Measurements from ENCODE around the gene CGB2.
"Not testable (repeated sequence)": the region's sequence is repeated elsewhere in the genome, so short reads cannot be mapped to it uniquely, and the experiment has no call there.

The CGB2 gene

DNA sequence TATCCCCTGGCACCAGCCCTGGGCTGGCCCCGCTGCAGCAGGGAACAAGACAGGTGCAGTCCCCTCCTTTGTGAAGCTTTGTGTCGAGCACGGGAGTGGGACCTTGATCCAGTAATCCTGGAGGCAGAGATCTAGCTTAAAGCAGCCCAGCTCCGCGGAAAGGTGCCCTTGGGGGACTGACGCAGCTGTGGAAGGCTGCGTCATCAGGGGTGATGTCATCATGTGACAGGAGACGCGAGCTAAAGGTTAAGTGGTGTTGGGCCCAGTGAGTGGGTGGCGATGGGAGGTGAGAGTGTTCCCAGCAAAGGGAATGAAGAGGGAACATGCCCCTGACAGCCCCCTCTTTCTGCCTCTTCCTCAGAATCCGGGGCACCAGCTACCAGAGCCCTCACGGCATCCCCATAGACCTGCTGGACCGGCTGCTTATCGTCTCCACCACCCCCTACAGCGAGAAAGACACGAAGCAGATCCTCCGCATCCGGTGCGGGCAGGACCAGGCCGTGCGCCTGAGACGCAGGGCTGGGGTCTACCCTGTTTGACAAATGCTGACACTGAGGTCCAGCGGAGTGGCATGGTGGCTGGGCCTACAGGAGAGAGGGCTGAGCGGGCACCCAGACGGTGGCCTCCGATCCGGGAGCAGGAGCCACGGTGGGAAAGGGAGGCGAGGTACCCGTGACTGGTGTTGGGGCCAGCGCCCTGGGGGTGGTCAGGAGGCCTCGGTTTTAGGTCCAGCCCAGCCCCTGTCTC, 17.4 kb upstream of the CGB2 start:
- CTCF ChIA-PET = interaction anchor here (1.5 to 3.5 kb wide), 2 partner anchors 15 to 21 kb away, joined by 8 to 36 read pairs; partner anchors contain the start of genes GYS1 and RUVBL2
- DNase-seq (ENCODE audit: extremely low spot score) = no peak
- POLR2A ChIA-PET = interaction anchor here (0.6 to 0.8 kb wide), 3 partner anchors 10 to 431 kb away, joined by 3 to 7 read pairs (median 6); no protein-coding TSS in a partner anchor
- TF ChIP-seq, protein P1, sequence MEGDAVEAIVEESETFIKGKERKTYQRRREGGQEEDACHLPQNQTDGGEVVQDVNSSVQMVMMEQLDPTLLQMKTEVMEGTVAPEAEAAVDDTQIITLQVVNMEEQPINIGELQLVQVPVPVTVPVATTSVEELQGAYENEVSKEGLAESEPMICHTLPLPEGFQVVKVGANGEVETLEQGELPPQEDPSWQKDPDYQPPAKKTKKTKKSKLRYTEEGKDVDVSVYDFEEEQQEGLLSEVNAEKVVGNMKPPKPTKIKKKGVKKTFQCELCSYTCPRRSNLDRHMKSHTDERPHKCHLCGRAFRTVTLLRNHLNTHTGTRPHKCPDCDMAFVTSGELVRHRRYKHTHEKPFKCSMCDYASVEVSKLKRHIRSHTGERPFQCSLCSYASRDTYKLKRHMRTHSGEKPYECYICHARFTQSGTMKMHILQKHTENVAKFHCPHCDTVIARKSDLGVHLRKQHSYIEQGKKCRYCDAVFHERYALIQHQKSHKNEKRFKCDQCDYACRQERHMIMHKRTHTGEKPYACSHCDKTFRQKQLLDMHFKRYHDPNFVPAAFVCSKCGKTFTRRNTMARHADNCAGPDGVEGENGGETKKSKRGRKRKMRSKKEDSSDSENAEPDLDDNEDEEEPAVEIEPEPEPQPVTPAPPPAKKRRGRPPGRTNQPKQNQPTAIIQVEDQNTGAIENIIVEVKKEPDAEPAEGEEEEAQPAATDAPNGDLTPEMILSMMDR (IDR thresholded peaks at IDR 0.05; ENCODE audit: control extremely low read depth, extremely low read depth, low read depth, missing control alignments) = no peak

DNA sequence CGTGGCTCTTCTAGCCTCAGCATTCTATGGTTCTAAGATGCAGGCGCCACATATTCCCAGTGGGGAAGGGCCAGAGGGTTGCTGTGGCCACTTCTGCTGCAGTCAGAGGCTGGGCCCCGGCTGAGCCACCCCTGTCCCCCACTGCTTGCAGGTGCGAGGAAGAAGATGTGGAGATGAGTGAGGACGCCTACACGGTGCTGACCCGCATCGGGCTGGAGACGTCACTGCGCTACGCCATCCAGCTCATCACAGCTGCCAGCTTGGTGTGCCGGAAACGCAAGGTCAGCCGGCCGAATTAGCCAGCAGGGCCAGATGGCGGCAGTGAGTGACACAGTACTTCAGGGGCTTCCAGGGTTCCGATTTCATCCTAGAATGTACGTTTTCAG, 16.8 kb upstream of the CGB2 start:
- ChIA-PET CTCF (interaction anchor here (1.5 to 3.5 kb wide), 3 partner anchors 15 to 22 kb away, joined by 4 to 36 read pairs (median 8); partner anchors contain the start of genes GYS1 and RUVBL2), POLR2A (no interaction called here)
- TF ChIP-seq, protein P1 (IDR thresholded peaks at IDR 0.05; ENCODE audit: control extremely low read depth, extremely low read depth, low read depth, missing control alignments) = no peak
- DNase-seq (ENCODE audit: extremely low spot score) = no peak

DNA sequence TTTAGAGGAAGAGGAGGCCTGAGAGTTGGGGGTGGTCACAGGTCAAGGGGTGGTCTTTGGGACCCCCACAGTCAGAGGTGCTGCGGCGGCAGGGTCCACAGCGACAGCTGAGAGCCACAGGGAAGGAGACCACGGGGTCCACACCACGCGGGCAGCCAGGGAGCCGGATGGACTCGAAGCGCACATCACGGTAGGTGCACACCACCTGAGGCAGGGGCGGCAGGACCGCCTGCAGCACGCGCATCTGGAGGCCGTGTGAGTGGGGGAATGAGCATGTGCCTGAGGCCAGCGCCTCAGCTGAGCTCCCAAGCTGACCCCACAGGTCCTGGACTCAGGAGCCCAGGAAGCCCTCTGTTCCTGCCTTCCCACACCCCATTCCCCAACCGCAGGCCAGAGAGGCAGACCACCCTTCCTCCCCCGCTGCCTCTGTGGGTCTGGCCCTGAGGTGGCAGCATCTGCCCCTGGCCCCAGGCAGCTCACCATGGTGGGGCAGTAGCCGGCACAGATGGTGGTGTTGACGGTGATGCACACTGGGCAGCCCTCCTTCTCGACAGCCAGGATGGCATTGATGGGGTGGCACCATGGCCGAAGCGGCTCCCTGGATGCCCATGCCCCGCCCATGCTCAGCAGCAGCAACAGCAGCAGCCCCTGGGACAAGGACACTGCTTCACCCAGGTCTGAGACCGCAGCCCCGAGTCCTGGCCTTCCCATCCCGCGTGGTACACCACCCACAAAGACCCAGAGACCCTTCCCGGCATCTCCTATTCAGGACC, 15.4 kb upstream of the CGB2 start:
- DNase-seq (ENCODE audit: extremely low spot score) = no peak
- CTCF ChIA-PET = interaction anchor here (0.5 to 1.6 kb wide), 2 partner anchors 16 to 44 kb away, joined by 3 to 4 read pairs; no protein-coding TSS in a partner anchor
- POLR2A ChIA-PET = interaction anchor here (0.6 kb wide), 2 partner anchors 23 to 135 kb away, joined by 3 to 4 read pairs; partner anchors contain the start of gene RUVBL2
- TF ChIP-seq, protein P1 (IDR thresholded peaks at IDR 0.05; ENCODE audit: control extremely low read depth, extremely low read depth, low read depth, missing control alignments) = no peak

DNA sequence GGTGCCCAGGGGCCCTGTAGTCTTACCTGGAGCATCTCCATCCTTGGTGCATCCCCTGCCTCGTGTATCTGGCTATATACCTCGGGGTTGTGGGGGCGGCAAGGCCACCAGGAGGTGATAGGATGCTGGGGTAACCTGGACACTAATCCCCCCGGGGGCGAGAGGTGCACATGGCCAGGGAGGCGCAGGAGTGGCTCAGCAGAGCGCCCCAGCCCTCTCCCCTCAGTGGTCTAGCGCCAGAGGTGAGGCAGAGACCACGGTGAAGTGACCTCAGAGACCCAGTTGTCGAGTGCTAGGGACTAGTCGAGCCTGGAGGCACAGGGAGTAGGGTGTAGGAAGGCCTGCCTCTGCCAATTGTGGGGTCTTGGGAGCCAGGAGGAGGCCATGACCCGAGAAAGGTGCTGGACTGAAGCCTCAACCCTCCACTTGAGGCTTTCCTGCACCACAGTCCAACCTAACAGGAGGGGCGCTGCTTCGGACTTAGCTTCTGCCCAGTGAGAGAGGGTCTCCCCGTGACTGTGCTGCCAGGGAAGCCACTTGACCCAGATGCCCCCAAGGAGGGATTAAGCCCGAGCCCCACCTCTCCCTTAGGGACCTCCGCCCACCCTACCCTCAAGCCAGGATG, 14.5 kb upstream of the CGB2 start, which contains the start of gene LHB:
Gene LHB (minus strand): TSS at position 51 of the 625 bp plus-strand sequence. CDS start 10 bp downstream, at position 41.
- DNase-seq (ENCODE audit: extremely low spot score) = no peak
- TF ChIP-seq, protein P1 (IDR thresholded peaks at IDR 0.05; ENCODE audit: control extremely low read depth, extremely low read depth, low read depth, missing control alignments) = no peak
- ChIA-PET POLR2A (interaction anchor here (0.6 kb wide), 1 partner anchor 142 kb away, joined by 6 read pairs; no protein-coding TSS in a partner anchor), CTCF (interaction anchor here (1.1 to 3.6 kb wide), 5 partner anchors 9 to 24 kb away, joined by 4 to 28 read pairs (median 12); partner anchors contain the start of genes GYS1 and RUVBL2)

DNA sequence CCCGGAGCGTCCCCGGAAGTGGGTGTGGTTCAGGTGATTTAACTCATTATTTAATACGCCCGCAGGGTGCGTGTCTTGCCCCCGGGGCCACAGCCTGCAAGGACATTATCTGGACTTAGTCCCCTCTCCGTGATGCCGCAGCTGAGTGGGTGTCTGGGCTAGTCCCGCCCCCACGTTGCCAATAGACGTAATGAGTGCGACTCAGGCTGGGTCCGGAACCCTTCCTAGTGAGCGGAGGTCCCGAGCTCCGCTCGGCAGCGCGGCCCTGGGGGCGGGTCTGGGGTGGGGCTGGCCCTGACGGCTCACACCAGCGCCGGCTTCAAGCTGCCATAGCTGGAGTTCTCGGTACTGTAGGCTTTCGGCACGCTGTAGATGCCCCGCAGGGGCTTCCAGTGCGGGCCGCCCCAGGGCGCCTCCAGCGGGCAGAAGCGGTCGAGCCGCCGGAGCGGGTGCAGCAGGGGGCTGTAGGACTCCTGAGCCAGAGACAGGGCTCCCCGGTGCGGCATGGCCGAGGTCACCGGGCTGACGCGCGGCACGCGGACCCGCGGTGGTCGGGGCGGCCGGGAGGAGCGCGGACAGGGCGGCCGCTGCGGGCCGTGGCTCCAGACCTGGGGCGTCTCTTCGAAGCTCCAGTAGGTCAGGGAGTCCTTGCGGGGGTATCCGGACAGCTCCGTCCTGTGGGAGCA, 13.9 kb upstream of the CGB2 start:
- peak; percentile 79 for DNase-seq (ENCODE audit: extremely low spot score)
- CTCF ChIA-PET = interaction anchor here (1.1 to 3.6 kb wide), 8 partner anchors 9 to 89 kb away, joined by 3 to 28 read pairs (median 5); partner anchors contain the start of genes GYS1 and RUVBL2
- TF ChIP-seq, protein P1 (IDR thresholded peaks at IDR 0.05; ENCODE audit: control extremely low read depth, extremely low read depth, low read depth, missing control alignments) = peak; percentile 53
- POLR2A ChIA-PET = interaction anchor here (0.6 kb wide), 1 partner anchor 143 kb away, joined by 6 read pairs; no protein-coding TSS in a partner anchor

DNA sequence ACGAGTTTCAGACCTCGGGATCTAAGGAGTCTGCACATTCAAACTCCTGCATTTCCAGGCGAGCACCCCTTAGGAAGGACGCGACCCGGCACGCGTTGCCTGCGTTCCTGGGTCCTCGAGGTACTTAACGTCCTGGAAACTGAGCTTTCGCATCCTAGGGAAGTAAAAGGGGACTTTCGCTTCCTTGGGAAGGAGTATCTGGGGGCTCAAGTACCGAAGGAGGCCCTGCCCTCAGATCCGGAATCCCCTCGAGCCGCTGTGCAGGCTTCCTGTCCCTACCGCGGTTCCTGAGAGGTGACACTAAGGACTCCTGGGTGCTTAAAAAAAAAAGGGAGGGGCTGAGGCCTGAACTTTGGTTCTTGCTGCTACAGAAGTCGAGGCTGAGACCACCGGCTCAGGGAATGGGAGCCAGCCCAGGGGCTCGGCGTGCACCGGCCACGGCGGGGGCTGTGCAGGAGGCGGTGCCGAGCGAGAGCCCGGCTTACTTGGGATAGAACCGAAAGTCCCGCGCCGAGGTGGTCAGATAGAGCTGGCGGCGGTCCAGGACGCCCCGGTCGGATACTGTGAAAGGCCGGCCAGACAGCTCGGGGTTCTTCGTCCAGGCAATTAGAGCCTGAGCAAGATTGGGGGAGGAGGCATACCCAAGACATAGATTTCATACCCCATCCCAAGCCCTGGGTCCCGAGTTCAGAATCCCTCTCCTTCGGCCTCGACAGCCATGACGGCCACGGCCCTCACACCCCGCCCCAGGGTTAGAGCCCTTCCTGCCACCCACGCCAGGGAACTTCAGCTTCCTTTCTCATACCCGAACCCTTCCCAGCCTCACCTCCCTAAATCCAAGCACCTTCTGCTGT, 13.1 kb upstream of the CGB2 start:
- DNase-seq (ENCODE audit: extremely low spot score) = not testable (repeated sequence)
- CTCF ChIA-PET = interaction anchor here (0.6 to 3.6 kb wide), 12 partner anchors 10 to 283 kb away, joined by 3 to 28 read pairs (median 5); partner anchors contain the start of genes CGB2, GYS1 and RUVBL2
- POLR2A ChIA-PET = interaction anchor here (1.0 to 1.2 kb wide), 2 partner anchors 19 to 76 kb away, joined by 3 read pairs; no protein-coding TSS in a partner anchor
